Right atrium auricular region (tissue), 2 donors: ENCODE results near the gene MAP1LC3B2. TPM values are rescaled to one million over a fixed set of nuclear protein-coding genes. Genes with fewer than 3 reads are reported as not detected.

Experiments
- DNase-seq: peaks from one replicate; pipeline ENCODE4 v3.0.0-alpha.2; 2019; ENCODE audit warnings: low spot score
- H3K27ac ChIP-seq, 2 donors: fragments of 200-600 bp; sonication (generic); 1 replicate in 1 of 2; 2 replicates in 1 of 2; pipeline ENCODE4 v1.5.1; 2016 to 2019
- H3K27me3 ChIP-seq, 2 donors: fragments of 200-600 bp; sonication (generic); one replicate each; pipeline versions ENCODE4 v1.5.1 to v1.6.0; 2017 to 2019
- H3K36me3 ChIP-seq: fragments of 200-600 bp; sonication (generic); one replicate; pipeline ENCODE4 v1.5.1; 2016
- H3K4me1 ChIP-seq, 2 donors: fragments of 200-600 bp; sonication (generic); one replicate each; pipeline versions ENCODE4 v1.5.1 to v1.6.0; 2017 to 2019
- H3K4me3 ChIP-seq, 2 donors: fragments of 200-600 bp; sonication (generic); 1 replicate in 1 of 2; 2 replicates in 1 of 2; pipeline ENCODE4 v1.5.1; 2017 to 2019; ENCODE audit warnings: mild to moderate bottlenecking in 1 of 2, moderate library complexity in 1 of 2
- H3K9me3 ChIP-seq, 2 donors: fragments of 200-600 bp; sonication (generic); one replicate each; pipeline ENCODE4 v1.5.1; 2019
- CTCF ChIP-seq, 2 donors: fragments of 200-600 bp; sonication (generic); IDR thresholded peaks; one replicate each; pipeline ENCODE4 v1.5.1; 2019; ENCODE audit warnings: antibody characterized with exemption in 2 of 2
- total RNA-seq, 2 donors: library from RNA; depleted of rRNA; stranded (reverse); fragments of >200 nt; gene quantifications; one replicate each; pipeline ENCODE4 v1.1.0, GENCODE V29; 2016

The MAP1LC3B2 gene
- total RNA-seq, 2 donors from 2014 or later: 1.0 to 1.4 TPM

- H3K4me3 ChIP-seq: no peak overlapping the region
- no peak for DNase-seq
- H3K36me3 ChIP-seq: no peaks in the 10 kb centered on the region
- no peaks in the 10 kb centered on the region for H3K27me3 ChIP-seq
- no peak overlapping the region for H3K27ac ChIP-seq
- no peak for TF ChIP-seq CTCF (IDR thresholded peaks at IDR 0.05)
- H3K9me3 ChIP-seq: peaks cover 0 to 11% of the 10 kb centered on the region in 2 donors
- peaks cover 0 to 14% of the 10 kb centered on the region in 2 donors for H3K4me1 ChIP-seq
Measured at GRCh38 chr12:116588390-116589028, 29.3 kb downstream of the MAP1LC3B2 start.

DNA sequence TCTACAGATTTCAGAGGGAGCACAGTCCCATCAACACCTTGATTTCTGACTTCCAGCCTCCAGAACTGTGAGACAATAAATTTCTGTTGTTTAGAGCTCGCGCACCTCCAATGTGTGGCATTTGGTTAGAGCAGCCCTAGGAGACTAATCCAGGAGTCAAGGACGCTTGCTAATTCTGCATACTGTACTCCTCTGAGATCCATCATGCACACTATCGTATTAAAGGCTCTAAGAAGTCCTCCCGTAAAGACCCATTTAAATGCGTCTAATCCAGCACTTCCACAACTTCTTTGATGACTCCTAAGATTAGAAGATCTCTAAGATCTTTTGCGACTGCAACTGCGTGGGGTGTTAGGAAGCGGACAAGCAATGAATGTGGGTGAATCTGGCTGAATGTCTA is 30.4 kb downstream of the MAP1LC3B2 start:
- TF ChIP-seq CTCF (IDR thresholded peaks at IDR 0.05): no peak
- Histone ChIP-seq H3K27ac (no peak overlapping the region), H3K4me1 (peaks cover 0 to 19% of the 10 kb centered on the region in 2 donors), H3K4me3 (no peak overlapping the region), H3K36me3 (no peaks in the 10 kb centered on the region), H3K9me3 (peaks cover 0 to 8% of the 10 kb centered on the region in 2 donors), H3K27me3 (no peaks in the 10 kb centered on the region)
- DNase-seq: no peak

DNA sequence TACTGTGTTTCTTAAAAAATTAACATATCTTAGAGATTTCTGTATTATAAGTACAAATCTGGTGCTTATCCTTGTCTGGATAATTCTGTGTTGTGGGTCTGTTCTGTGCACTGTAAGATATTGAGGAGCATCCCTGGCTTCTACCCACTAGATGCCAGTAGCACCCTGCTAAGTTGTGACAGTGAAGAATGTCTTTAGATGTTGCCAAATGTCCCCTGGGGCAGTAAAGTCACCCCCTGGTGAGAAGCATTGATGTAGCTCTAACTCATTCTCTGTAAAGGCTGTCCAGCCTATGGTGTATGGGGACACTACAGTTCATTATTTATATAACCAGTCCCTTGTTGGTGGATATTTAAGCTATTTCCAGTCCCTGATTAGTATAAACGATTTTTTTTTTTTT is 31.4 kb downstream of the MAP1LC3B2 start:
- DNase-seq: no peak
- TF ChIP-seq CTCF (IDR thresholded peaks at IDR 0.05): no peak
- Histone ChIP-seq H3K9me3 (no peaks in the 10 kb centered on the region), H3K27me3 (no peaks in the 10 kb centered on the region), H3K4me3 (no peak overlapping the region), H3K27ac (no peak overlapping the region), H3K36me3 (no peaks in the 10 kb centered on the region), H3K4me1 (peaks cover 0 to 23% of the 10 kb centered on the region in 2 donors)

DNA sequence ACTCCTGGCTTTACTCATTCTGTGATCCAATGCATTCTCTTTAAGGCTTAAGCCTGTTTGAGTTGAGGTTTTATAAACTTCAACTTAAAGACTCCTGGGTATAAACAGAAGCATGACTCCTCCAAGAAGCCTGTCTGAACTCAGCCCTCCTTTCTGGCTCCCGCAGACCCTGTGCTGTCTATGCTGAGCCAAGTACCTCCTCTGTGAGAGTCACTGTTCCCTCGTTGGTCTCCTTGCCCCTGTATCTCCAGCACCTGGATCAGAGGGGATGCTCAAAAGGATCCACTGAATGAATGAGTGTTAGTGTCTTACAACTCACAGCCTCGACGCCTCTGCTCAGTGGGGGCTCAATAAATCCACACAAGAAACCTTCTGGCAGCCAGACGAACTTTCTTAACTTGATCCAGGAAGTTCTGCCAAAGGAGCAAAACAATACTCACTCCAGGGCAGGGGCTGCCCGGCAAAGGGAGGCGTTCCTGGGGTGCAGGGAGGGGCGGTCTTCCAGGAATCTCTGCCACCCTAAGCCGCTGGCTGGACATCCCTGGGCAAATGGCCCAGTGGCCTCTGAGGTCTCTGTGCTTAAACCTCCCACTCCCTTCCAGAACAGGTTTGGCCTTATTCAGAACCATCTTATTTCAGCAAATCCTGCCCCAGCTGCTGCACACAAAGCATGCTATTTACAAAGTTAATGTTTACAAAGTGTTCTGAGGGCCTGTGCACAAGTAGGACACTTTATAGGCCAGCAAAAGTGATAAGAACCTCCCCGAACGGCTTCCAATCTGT is 32.9 kb downstream of the MAP1LC3B2 start:
- Histone ChIP-seq H3K9me3 (no peaks in the 10 kb centered on the region), H3K27ac (peak overlapping the region in 1 of 2 donors; percentile 6), H3K4me3 (no peak overlapping the region), H3K36me3 (no peaks in the 10 kb centered on the region), H3K27me3 (no peaks in the 10 kb centered on the region), H3K4me1 (peaks cover 0 to 23% of the 10 kb centered on the region in 2 donors)
- no peak for TF ChIP-seq CTCF (IDR thresholded peaks at IDR 0.05)
- no peak for DNase-seq

DNA sequence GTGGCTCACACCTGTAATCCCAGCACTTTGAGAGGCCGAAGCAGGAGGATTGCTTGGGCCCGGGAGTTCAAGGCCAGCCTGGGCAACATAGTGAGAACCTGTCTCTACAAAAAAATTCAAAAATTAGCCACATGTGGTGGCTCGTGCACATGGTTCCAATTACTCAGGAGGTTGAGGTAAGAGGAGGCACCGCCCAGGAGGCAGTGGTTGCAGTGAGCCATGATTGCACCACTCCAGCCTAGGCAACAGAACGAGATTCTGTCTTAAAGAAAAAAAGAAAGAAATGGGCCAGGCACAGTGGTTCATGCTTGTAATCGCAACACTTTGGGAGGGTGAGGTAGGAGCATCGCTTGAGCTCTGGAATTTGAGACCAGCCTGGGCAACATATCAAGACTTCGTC is 33.5 kb downstream of the MAP1LC3B2 start:
- no peaks in the 10 kb centered on the region for H3K36me3 ChIP-seq
- no peaks in the 10 kb centered on the region for H3K9me3 ChIP-seq
- peaks cover 0 to 23% of the 10 kb centered on the region in 2 donors for H3K4me1 ChIP-seq
- H3K27ac ChIP-seq: peak overlapping the region in 1 of 2 donors; percentile 6
- TF ChIP-seq CTCF (IDR thresholded peaks at IDR 0.05): no peak
- DNase-seq: no peak
- no peaks in the 10 kb centered on the region for H3K27me3 ChIP-seq
- H3K4me3 ChIP-seq: no peak overlapping the region
